SK-N-SH (cell line): ENCODE data around the gene SPPL2C.
A peak's percentile ranks its signal among the peaks of the same experiment; 100 is the strongest.

Source experiments
- CTCF ChIP-seq: fragments of 200-600 bp; sonication (generic); IDR thresholded peaks from 2 replicates; pipeline ENCODE4 v1.6.1; 2017; ENCODE audit warnings: antibody characterized with exemption, mild to moderate bottlenecking, moderate library complexity
- EP300 ChIP-seq, 2 experiments: IDR thresholded peaks; 2 replicates each; pipeline versions ENCODE4 v1.4.0 to v1.6.1; 2012; ENCODE audit warnings: borderline replicate concordance in 1 of 2, low read depth in 1 of 2, low read length in 1 of 2
- EZH2phosphoT487 ChIP-seq: fragments of 200-600 bp; sonication (generic); IDR thresholded peaks from 2 replicates; pipeline ENCODE4 v1.6.1; 2017; ENCODE audit warnings: low read depth, mixed run types, mild to moderate bottlenecking, antibody characterized with exemption, moderate library complexity, borderline replicate concordance
- FOXM1 ChIP-seq: IDR thresholded peaks from 2 replicates; pipeline ENCODE4 v1.4.0; 2012; ENCODE audit warnings: low read depth, mild to moderate bottlenecking
- MAX ChIP-seq: IDR thresholded peaks from 2 replicates; pipeline ENCODE4 v1.4.0; 2012; ENCODE audit warnings: low read depth
- MEF2A ChIP-seq: IDR thresholded peaks from 2 replicates; pipeline ENCODE4 v1.4.0; 2012; ENCODE audit warnings: low read depth, borderline replicate concordance
- MXI1 ChIP-seq: IDR thresholded peaks from 2 replicates; pipeline ENCODE4 v1.6.1; 2012; ENCODE audit warnings: mild to moderate bottlenecking, low read depth, low read length, improper control_type of control experiment
- POLR2AphosphoS5 ChIP-seq: IDR thresholded peaks from 2 replicates; pipeline ENCODE4 v1.6.1; 2012; ENCODE audit warnings: low read depth, low read length
- REST ChIP-seq: IDR thresholded peaks from 2 replicates; pipeline ENCODE4 v1.6.1; 2012; ENCODE audit warnings: mild to moderate bottlenecking, low read depth, low read length, moderate library complexity
- SMC3 ChIP-seq: IDR thresholded peaks from 2 replicates; pipeline ENCODE4 v1.6.1; 2012; ENCODE audit warnings: low read depth, low read length, improper control_type of control experiment
- USF2 ChIP-seq: fragments of 150-350 bp; IDR thresholded peaks from 2 replicates; pipeline ENCODE4 v1.6.1; 2017; ENCODE audit warnings: antibody characterized with exemption, low read length, low read depth, borderline replicate concordance
- ZBTB33 ChIP-seq: IDR thresholded peaks from 2 replicates; pipeline ENCODE4 v1.4.0; 2012; ENCODE audit warnings: low read depth, borderline replicate concordance

- TF ChIP-seq ZBTB33 (no peak), SMC3 (no peak), CTCF (peak; percentile 22; the same call in 1 of the 2 replicates), POLR2AphosphoS5 (no peak), MAX (no peak), EZH2phosphoT487 (no peak), MXI1 (no peak), FOXM1 (no peak), REST (no peak), MEF2A (no peak), EP300 (IDR thresholded peaks at IDR 0.05; ENCODE audit: borderline replicate concordance in 1 of 2, low read depth in 1 of 2, low read length in 1 of 2) (no peak), USF2 (no peak)
Observed at GRCh38 chr17:45813048-45813725, 31.5 kb upstream of the SPPL2C start.
